Measurements from ENCODE around the gene ZCCHC4. TPM values are rescaled to one million over a fixed set of nuclear protein-coding genes. Genes with fewer than 3 reads are reported as not detected.

Gene ZCCHC4
- polyA plus RNA-seq, 2 of the 4 experiments (the other 2 are of a cell fraction) = 5.2 to 10.2 TPM

GRCh38 chr4:25379591-25379990 lies 67.0 kb downstream of the ZCCHC4 start:
- no peak overlapping the region for H3K4me3 ChIP-seq
- CTCF ChIA-PET = interaction anchor here (0.6 to 1.7 kb wide), 2 partner anchors 13 to 407 kb away, joined by 3 to 5 read pairs; no protein-coding TSS in a partner anchor
- H3K4me1 ChIP-seq = peaks cover 7% of the 10 kb centered on the region; the same call in 1 of the 3 replicates
- DNase-seq (ENCODE audit: low read depth in 1 of 2, low spot score in 1 of 2) = no peak
- no peak overlapping the region for H3K27ac ChIP-seq
- 75% methylated on average over 2 of the region's 2 CpGs for WGBS (ENCODE audit: missing lambda C conversion rate)
- POLR2A ChIA-PET = no interaction called here
- no peak for FAIRE-seq
- H3K4me2 ChIP-seq = no peak overlapping the region
- no peak for ATAC-seq
- TF ChIP-seq HEYL (CRISPR knock-in tag; IDR thresholded peaks at IDR 0.05) = no peak
- no peak for TF ChIP-seq POLR2A (IDR thresholded peaks at IDR 0.05; ENCODE audit: low read length)
- no peak for TF ChIP-seq RAD21 (conservative IDR thresholded peaks at IDR 0.05 in 1 of 2, IDR thresholded peaks at IDR 0.05 in 1 of 2)
- TF ChIP-seq TFCP2L1 (CRISPR knock-in tag; IDR thresholded peaks at IDR 0.05) = no peak
- no peak for TF ChIP-seq HOXB13 (CRISPR knock-in tag; IDR thresholded peaks at IDR 0.05; ENCODE audit: low read depth)
- TF ChIP-seq MAZ (IDR thresholded peaks at IDR 0.05; ENCODE audit: borderline replicate concordance, low read depth, low read length) = no peak
- TF ChIP-seq CHD4 (IDR thresholded peaks at IDR 0.05; ENCODE audit: borderline replicate concordance) = no peak
- no peak for TF ChIP-seq NPAS2 (CRISPR knock-in tag; IDR thresholded peaks at IDR 0.05; ENCODE audit: borderline replicate concordance)
- no peak for TF ChIP-seq MAFK (IDR thresholded peaks at IDR 0.05; ENCODE audit: partially characterized antibody)
- no peak for TF ChIP-seq REST (IDR thresholded peaks at IDR 0.05)
- TF ChIP-seq HOXB5 (CRISPR knock-in tag; IDR thresholded peaks at IDR 0.05) = no peak
- TF ChIP-seq HDAC2 (IDR thresholded peaks at IDR 0.05) = no peak
- no peaks in the 10 kb centered on the region for H3K9me3 ChIP-seq

GRCh38 chr4:25383647-25384046 lies 71.1 kb downstream of the ZCCHC4 start:
- DNase-seq (ENCODE audit: low read depth in 1 of 2, low spot score in 1 of 2) = no peak
- H3K27ac ChIP-seq = no peak overlapping the region
- CTCF ChIA-PET = interaction anchor here (1.2 kb wide), 1 partner anchor 71 kb away, joined by 3 read pairs; the partner anchor contains the start of gene ZCCHC4
- POLR2A ChIA-PET = no interaction called here
- TF ChIP-seq RCOR1 (IDR thresholded peaks at IDR 0.05; ENCODE audit: low read depth, low read length) (no peak), HDAC2 (IDR thresholded peaks at IDR 0.05) (no peak), TFCP2L1 (CRISPR knock-in tag; IDR thresholded peaks at IDR 0.05) (no peak), SMC3 (IDR thresholded peaks at IDR 0.05) (no peak), HOXA7 (CRISPR knock-in tag; IDR thresholded peaks at IDR 0.05) (no peak), EP300 (IDR thresholded peaks at IDR 0.05) (no peak), CHD4 (IDR thresholded peaks at IDR 0.05; ENCODE audit: borderline replicate concordance) (no peak), JUNB (IDR thresholded peaks at IDR 0.05) (no peak), CHD2 (IDR thresholded peaks at IDR 0.05; ENCODE audit: low read length, partially characterized antibody) (no peak), REST (IDR thresholded peaks at IDR 0.05) (no peak), MAZ (IDR thresholded peaks at IDR 0.05; ENCODE audit: borderline replicate concordance, low read depth, low read length) (no peak), BHLHE40 (IDR thresholded peaks at IDR 0.05; ENCODE audit: low read depth, low read length) (no peak), JUN (IDR thresholded peaks at IDR 0.05) (no peak), NFE2L2 (conservative IDR thresholded peaks at IDR 0.05; ENCODE audit: low read length) (no peak)
- WGBS (ENCODE audit: missing lambda C conversion rate) = 38% methylated on average over 2 of the region's 2 CpGs
- no peaks in the 10 kb centered on the region for H3K4me1 ChIP-seq
- FAIRE-seq = no peak
- no peaks in the 10 kb centered on the region for H3K9me3 ChIP-seq
- H3K4me2 ChIP-seq = no peak overlapping the region
- no peak for ATAC-seq
- no peak overlapping the region for H3K4me3 ChIP-seq
